ENCODE results near the gene SPRR3.

SPRR3 gene

GRCh38 chr1:153001382-153001781, at the start of gene SPRR3:
SPRR3 (plus strand) TSS chr1:153001749; CDS start chr1:153003021, 1,272 bp downstream.
- no peak for DNase-seq

DNA sequence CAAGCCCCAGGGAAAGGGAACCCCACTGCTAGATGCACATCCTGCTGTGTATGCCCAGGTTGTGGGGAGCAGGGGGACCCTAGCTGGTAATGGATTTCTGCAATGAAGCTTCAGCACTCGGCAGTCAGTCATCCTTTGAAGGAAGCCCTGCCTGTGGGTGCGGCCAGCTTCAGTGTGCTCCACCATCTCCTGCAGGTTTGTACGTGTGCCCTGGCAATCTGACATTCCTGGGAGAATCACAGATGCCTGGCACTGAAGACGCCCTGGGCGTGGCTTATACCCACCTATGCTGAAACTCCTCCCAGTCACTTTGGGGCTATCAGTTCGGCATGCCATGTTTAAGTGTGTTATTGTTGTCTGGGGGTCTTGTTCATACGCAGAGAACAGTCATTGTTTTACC, 47.8 kb upstream of the SPRR3 start:
- no peak for DNase-seq

DNA sequence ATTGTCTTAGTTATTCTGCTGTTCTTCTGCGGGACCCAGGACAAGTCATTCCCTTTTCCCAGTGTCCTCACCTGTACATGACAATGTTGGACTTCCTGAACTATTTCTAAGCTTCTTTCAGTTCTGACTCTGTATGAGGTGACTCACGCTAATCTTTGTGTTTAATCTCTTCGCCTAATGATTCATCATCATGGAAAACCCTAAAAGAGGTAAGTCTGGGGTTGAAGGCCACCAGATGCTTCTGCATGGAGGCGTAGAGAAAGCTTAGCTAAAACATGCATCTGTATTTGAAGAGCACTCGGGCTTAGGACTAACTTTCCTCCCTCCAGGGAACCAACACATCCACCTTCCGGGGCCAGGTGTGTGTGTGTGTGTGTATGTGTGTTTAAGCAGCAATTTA, 47.1 kb upstream of the SPRR3 start:
- DNase-seq: no peak

DNA sequence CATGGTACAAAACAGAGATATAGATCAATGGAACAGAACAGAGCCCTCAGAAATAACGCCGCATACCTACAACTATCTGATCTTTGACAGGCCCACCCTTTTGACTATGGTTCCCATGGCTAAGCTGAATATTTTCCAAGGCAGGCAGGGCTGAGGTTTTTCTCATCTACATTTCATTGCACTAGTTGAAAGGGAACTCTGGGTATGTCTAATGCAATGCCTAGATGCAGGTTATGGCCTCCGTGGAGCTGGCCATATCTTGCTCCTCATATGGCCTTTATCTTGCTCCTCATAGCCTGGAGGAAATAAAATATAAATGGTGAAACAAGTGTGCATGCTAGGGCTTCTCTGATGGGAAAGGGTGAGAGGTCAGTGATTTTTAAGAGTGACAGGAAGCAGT, 44.0 kb upstream of the SPRR3 start:
- no peak for DNase-seq

- no peak for DNase-seq
Measured at GRCh38 chr1:152959273-152959672, 42.3 kb upstream of the SPRR3 start.

- no peak for DNase-seq
Measured at GRCh38 chr1:152959801-152960451, 41.6 kb upstream of the SPRR3 start.

DNA sequence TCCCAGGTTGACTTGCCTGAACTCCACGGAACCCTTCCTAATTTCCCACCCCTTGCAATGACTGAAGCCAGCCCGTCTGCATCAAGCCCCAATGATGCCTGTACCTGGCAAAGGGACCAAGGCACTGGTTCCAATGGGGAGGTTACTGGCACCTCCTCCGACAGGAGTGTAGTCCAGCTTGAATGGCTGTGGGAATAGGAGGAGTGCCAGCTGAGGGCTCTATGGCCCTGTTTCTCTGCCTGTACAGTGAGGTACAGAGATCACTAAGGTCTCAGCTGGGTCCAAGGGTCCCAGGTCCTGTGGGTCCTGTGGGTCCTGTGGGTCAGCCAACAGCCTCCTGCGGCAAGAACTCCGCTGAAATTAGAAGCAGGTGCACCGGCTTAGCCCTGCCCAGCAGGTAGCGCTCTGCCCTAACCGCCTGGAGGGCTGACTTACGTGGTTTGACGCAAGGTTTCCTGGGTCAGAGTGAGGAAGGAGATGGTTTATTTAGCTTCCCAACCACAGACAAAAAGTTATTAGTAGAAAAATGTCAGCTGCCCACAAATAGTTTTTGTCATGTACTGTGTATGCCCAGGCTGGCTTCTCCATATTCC, 41.0 kb upstream of the SPRR3 start:
- no peak for DNase-seq

DNA sequence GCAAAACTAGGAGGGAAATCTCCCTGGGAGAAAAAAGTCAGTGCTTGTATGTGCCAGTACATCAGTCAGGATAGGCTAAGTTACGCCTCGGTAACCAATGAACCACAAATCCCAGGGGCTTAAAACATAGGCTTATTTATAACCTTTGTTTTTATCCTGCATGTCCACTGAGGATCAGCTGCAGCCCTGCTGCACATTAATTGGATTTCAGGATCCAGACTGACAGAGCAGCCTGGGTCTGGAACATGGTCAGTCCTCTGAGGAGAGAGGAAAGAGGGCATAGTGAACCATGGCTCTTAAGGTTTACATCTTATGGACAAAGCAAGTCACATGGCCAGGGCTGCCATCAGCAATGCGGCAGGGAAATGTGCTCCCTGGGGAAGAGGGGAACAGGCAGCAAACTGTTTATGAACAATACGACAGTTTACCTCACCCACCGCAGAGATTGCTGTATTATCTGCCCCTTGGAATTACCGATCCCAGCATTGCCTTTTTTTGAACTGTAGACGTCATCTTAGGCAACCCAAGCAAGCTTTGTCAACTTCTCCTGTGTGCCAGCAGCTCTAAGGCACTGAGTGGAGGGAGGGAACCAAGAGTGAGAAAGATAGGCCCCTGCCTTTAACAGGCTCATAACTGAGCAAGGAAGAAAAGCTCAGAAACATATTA, 40.2 kb upstream of the SPRR3 start:
- no peak for DNase-seq

- no peak for DNase-seq
Measured at GRCh38 chr1:152962876-152963415, 38.6 kb upstream of the SPRR3 start.

GRCh38 chr1:152964536-152964935, 37.0 kb upstream of the SPRR3 start:
- DNase-seq: no peak

GRCh38 chr1:152965853-152966252, 35.7 kb upstream of the SPRR3 start:
- no peak for DNase-seq

- no peak for DNase-seq
Measured at GRCh38 chr1:152967201-152967600, 34.3 kb upstream of the SPRR3 start.

- no peak for DNase-seq
Measured at GRCh38 chr1:152968248-152968647, 33.3 kb upstream of the SPRR3 start.

- no peak for DNase-seq
Measured at GRCh38 chr1:152969036-152969435, 32.5 kb upstream of the SPRR3 start.

- no peak for DNase-seq
Measured at GRCh38 chr1:152970495-152970894, 31.1 kb upstream of the SPRR3 start, which contains the start of gene SPRR4. SPRR4 (plus strand) TSS chr1:152970648; CDS start chr1:152971891, 1,243 bp downstream.

DNA sequence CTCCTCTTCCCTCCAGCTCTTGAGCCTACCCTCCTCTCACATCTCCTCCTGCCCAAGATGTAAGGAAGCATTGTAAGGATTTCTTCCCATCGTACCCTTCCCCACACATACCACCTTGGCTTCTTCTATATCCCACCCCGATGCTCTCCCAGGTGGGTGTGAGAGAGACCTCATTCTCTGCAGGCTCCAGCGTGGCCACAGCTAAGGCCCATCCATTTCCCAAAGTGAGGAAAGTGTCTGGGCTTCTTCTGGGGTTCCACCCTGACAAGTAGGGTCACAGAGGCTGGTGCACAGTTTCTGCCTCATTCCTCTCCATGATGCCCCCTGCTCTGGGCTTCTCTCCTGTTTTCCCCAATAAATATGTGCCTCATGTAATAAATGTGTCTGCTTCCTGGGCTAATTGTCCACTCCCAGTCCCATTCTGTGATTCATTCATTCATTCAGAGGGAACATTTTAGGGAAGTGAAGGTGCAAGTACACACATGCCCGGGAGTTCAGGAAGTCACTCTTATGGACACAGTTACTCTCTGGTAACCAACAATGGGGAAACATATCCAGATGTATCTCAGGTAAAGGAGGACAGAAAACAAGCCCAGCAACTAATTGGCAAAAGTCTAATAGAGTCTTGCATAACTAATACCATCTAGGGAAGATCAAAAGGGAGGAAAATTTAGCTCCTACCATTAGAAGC, 29.2 kb upstream of the SPRR3 start:
- DNase-seq: no peak

DNA sequence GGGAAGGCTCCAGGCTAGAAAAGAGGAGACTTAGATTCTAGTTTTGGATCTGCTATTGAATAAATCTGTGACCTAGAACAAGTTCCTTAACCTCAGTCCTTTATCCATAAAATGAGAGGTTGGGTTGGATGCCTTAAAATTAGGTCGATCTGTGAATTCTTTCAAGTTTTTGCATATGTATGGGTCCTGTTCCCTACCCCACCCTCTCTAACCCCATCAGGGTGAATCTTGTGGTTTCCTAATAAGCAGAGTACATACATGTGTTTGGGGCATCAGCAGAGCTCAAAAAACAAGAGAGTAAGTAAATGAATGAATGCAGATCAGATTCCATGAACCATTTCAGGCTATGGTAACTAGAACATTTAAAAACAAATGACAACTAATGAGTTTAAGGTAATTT, 24.9 kb upstream of the SPRR3 start:
- no peak for DNase-seq

DNA sequence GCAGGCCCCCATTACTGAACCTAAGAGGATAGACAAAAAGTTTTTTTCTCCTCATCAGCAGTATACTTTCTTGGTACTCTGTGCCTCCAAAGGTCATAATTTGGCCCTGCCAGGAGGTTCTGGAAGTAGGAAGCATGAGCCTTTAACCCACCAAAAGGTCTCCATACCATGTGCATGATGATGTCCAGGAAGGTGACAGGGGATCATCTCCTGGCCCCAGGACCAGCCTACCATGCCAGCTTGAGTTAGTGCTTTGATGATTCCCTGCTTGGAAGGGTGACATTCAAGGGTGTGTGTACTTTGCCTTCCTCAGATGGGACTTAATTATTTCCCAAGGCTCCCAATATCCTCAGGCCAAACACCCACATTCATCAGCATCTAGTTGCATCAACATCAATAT, 23.9 kb upstream of the SPRR3 start:
- DNase-seq: no peak

DNA sequence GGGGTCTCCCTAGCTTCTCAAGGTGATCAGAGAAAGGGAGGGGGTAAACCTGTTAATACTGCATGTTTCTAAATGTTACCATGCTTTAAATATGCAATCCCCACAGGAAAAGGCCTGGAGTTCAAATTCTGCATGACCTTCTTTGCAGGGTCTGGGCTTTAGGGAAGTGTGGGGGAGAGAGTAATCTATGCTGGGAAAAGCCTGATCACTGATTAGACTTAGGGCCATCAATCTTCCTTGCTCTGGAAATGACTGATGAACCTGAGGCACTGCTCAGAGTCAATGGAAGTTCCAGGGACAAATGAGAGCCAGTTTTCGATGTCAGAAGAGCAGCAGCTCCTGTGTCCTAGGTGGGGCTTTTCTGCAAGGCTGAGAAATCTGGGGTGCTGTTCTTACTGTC, 20.9 kb upstream of the SPRR3 start:
- DNase-seq: no peak

DNA sequence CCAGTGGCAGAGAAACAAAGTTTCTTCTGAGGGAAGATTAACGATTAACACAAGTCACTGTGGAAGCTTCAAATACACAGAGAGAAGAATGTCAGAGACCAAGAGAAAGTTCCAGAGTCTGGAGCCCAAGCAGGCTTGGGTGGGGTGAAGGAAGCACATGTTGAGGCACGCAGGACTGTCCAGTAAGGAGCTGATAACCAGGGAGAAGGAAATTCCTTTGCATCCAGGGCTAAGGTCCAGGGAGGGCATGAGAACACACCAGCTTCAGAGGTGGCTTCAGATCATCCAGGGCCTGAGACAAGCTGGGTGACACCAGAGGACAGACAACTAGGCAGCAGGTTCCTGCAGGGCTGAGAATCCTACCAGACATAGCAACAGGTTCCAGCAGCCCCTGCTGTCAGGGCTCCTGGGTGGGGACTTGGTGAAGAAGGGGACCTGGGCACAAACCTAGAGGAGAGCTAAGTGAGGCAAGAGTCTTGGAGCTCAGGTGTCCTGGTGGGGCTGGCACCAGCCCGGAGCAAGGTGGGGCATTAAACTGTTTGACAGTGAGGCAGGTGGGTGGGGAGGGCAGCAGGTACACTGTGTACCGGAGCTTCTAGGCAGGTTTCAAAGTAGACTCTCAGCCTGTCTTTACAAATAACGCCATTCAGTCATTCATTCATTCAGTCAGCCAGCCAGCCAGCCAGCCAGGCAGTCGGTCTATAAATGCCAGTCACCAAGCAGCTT, 20.2 kb upstream of the SPRR3 start:
- no peak for DNase-seq

DNA sequence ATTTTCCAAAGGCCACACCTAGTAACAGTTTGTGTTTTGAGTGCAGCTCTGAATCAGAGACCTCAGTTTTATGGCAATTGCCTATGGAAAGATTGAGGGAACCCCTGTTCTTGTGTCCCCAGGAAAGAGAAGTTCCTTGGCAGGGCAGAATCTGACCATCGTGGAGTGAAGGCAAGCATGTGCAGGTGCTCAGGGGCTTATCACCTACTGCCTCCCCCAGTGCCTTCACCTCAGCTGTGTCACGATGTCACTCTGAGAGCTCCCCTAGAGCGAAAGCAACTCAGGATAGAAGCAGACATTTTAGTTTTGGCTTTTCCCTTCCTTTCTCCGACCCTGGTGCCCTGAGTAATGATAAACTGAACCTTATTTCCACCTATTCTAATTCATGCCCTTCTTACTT, 19.5 kb upstream of the SPRR3 start:
- no peak for DNase-seq

DNA sequence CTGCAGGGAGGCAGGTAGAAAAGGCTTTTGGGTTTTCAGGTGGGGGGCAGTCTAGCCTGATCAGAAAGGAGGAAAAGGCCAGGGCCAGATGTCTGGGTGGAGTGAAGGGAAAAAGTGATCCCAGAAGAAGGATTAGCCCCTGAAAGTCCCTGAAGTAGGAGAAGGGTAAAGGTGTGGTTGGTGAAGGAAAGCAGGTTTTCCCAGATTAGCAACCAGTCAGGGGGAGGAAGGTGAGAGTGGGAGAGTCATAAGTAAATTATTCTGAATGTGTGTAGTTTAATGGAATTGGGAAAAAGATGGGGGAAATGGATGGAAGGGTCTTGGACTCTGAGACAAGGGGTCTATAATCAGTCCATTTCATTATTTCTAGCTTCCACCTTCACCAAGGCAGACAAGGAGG, 18.3 kb upstream of the SPRR3 start:
- DNase-seq: no peak

GRCh38 chr1:152983743-152984142, 17.8 kb upstream of the SPRR3 start, which contains the start of gene SPRR1A:
SPRR1A (plus strand) TSS chr1:152984081; CDS start chr1:152985231, 1,150 bp downstream.
- DNase-seq: no peak
